Fibroblast of skin of left quadriceps (primary cell): ENCODE results near the gene EEPD1.

Experiments
- DNase-seq, 2 experiments: peaks; one replicate each; pipeline ENCODE4 v3.0.0-alpha.2; 2013; ENCODE audit warnings: low read depth in 2 of 2

EEPD1 gene

DNA sequence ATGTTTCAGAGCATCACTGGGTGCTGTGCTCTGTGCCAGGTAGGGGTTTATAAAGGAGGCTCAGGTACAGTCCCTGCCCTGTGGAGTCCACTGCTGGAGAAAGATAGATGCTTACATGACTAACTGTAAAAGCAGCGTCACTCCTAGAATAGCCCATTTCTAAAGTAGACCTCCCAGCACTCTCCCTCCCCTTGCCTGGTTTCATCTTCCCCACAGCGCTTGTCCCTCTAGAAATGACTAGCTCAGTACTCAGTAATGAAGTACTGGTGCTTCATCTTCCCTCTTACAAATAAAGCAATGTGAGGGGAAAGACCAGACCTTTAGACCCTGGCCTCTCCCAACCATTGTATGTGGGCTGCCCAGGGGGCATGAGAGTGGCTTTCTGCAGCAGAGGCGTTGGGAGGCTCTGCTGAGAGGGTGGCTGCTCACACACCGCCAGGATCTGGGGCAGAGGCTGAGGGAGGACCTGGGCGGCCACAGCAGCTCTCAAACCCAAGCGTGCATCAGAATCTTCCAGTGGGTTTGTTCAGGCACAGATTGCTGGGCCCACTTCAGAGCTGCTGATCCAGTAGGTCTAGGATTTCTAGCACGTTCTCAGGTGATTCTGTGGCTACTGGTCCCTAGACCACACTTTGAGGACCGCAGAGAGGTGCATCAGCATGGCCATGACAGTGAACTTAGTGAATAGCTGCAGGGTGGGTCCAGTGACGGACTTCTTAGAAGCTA is 126.3 kb downstream of the EEPD1 start:
- DNase-seq, result no peak

- no peak for DNase-seq
These were observed 126.9 kb downstream of the EEPD1 start for GRCh38 chr7:36279926-36280315.

DNA sequence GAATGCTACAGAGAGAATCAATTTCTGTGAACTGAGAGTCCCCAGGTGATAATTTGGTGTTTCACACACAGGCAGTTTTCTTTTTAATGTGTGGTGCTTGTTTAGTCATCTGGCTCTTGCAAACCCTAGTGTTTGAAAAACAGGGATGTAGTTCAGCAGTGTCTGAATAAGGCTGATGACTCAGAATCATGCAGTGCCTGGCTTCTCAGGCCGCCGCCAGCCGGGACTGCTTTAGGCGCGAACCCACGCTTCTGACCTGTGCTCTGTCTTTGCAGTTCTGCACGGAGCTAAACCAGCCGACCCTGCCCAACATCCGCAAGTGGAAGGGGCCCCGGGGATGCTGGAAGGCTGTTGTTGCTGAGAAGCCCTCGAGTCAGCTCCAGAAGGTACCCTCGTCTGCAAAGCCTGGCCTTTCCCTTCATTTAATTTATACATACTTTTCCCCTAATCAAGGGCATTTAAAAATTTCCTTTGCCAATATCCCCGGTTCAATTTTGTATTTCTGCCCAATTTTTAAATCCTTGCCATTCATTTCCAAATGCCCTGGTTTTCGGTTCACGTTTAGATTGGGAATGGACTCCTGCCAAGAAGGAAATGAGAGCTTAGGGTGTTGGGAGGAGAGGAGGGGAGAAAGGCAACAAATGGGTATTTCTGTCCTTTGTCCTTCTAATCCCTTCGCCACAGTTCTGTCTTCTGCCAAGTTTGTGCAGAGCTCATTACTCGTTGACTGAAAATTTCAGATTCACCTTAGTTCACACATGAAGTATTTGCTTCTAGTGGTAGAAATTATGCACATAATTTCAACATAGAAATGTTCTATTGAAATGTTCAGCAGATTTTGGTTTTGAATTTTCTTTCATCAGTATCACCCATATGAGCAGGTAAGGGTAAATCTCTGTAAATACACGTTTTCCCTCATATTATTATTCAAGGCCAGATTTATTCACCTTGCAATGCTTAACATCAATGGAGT is 128.1 kb downstream of the EEPD1 start:
- peak; percentile 40 to 49 for DNase-seq

GRCh38 chr7:36281945-36282717 is 129.1 kb downstream of the EEPD1 start:
- no peak for DNase-seq

DNA sequence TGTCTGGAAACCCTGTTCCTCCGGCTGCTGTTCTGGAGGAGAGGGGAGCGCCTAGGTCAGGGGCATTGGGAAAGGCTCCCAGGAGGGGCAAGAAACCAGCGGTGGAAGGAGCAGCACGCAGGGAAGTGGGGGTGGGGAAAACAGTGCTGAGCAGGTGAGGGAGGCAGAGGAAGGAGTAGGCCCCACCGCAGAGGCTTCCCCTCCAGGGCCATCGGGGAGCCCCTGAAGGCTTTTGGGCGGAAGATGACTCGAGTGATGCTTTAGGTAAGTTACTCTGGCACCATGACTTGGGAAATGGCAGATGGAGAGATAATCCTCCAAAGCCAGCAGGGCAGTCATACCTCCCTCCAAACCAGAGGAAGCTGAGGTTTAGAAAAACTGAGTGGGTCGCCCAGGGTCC is 130.1 kb downstream of the EEPD1 start:
- DNase-seq, result no peak

GRCh38 chr7:36283711-36284130 is 130.7 kb downstream of the EEPD1 start:
- no peak for DNase-seq

- DNase-seq, result no peak
These were observed 131.5 kb downstream of the EEPD1 start for GRCh38 chr7:36284456-36285090.

- DNase-seq, result no peak
These were observed 132.2 kb downstream of the EEPD1 start for GRCh38 chr7:36285276-36285675.

DNA sequence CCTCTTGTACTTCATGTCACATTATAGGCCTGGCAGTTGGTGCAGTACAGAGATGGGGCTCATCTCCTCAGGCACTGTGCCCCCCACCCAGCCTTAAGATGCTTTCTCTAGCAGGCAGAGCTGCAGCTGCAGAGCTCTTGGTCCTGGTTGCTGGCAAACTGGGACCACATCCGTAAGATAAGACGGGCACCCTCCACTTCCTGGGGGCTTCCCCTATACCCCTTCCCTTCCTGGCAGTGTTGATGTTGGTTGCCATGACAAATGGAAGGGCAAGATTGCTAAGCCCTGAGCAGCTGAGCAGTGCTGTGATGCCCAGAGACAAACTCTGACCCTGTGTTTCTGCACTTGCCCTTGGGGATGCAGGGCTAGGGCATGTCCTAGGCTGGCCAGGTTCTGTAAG is 133.2 kb downstream of the EEPD1 start:
- DNase-seq, result no peak

GRCh38 chr7:36286688-36287087 is 133.6 kb downstream of the EEPD1 start:
- DNase-seq, result no peak

GRCh38 chr7:36287371-36288241 is 134.6 kb downstream of the EEPD1 start:
- DNase-seq, result no peak

DNA sequence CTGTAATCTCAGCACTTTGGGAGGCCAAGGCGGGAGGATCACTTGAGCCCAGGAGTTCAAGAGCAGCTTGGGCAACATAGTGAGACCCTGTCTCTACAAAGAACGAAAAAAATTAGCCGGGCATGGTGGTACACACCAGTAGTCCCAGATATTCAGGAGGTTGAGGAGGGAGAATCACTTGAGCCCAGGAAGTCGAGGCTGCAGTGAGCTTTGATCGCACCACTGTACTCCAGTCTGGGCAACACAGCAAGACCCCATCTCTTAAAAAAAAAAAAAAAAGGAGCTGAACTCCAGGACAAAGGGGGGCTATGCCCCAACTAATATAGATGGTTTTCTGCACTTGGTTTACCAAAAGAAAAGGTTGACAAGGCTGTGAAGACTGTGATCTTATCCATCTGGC is 135.4 kb downstream of the EEPD1 start:
- DNase-seq, result no peak

- no peak for DNase-seq
These were observed 137.0 kb downstream of the EEPD1 start for GRCh38 chr7:36289833-36290661.

DNA sequence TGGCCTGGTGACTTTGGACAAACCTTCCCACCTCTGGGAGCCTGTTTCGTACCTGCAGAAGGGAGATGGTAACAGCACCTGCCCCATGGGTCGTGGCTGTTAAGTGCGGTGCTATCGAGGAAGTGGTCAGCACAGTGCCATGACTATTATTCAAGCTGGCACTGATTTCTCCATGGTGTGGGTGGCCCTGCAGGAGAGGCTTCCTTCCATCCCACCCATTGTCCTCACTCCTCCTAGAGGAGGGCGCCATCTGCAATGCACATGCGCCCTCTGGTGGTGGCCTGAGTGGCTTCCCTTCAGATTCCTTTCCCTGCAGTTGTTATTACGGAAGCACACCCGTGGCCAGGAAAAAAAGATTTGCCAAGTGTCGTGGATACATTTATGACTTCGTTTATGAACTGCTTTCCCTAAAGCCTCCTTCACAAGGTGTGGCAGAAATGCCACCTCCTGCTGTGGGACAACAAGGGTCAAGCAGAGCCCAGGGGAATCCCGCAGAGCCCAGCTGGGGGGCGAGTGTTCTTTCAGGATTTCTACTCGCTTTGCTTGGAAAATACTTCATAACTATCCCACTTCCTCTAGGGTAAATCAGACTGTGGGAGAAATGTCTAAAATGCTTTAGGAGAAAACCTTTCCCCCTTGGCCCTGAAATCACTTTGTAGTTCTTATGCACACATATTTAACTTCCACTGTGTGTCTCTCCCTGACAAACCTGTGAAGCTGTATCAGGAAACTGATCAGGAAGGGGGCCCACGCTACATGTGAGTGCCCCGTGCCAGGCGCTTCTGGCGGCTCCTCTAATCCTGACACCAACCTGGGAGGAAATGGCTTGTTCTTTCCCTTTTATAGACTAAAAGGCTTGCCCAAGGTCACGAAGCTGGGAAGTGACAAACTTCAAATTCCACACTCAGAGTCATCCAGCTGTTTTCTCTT is 138.6 kb downstream of the EEPD1 start:
- peak; percentile 65 to 71 for DNase-seq

GRCh38 chr7:36295090-36295489 is 142.0 kb downstream of the EEPD1 start:
- no peak for DNase-seq

DNA sequence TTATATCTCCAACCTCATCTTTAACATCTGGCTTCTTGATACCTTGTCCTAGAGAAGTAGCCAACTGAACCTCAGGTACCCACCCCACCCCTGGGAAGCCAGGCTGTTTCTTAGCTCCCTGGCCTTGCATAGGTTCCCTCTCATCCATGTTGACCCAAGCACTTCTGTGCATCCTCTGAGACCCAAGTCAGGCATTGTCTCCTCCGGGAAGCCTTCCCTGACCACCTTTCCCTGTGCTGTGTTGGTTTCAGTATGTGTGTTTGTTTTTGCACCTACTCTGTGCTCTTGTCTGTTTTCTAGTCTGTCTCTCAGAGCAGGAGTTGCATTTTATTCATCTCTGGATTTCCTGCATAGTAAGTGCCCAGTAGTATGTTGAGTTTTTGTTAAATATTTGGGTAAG is 143.2 kb downstream of the EEPD1 start:
- DNase-seq, result no peak

GRCh38 chr7:36297364-36298009 is 144.4 kb downstream of the EEPD1 start:
- no peak for DNase-seq

DNA sequence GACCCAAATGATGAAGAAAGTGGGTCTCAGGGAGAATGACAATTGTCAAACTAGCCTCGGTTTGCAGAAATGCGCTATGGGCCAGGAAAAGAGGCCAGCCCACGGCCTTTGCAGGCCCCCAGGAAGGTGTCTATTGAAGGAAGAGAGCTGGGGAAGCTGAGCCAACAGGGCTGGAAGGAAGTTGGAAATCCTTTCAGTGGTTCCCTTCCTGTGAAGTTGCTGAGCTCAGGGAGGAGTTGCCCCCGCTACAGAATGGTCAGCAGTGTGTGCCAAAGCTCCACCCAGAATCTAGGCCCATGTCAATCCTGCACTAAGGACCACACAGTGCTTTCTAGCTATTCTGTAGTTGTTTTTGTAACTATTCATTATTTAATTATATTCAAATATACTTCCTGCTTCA is 145.1 kb downstream of the EEPD1 start:
- DNase-seq, result no peak
